HG03521 (cell line): ENCODE measurements around the gene BBLN.
A peak's percentile ranks its signal among the peaks of the same experiment; 100 is the strongest.

Experiments
- ATAC-seq: cut with Tn5 transposase; IDR thresholded peaks from one replicate; pipeline ENCODE4 v1.9.1; 2021; ENCODE audit warnings: mild to moderate bottlenecking, moderate library complexity; ENCODE audit not compliant: unreplicated experiment

Gene BBLN

DNA sequence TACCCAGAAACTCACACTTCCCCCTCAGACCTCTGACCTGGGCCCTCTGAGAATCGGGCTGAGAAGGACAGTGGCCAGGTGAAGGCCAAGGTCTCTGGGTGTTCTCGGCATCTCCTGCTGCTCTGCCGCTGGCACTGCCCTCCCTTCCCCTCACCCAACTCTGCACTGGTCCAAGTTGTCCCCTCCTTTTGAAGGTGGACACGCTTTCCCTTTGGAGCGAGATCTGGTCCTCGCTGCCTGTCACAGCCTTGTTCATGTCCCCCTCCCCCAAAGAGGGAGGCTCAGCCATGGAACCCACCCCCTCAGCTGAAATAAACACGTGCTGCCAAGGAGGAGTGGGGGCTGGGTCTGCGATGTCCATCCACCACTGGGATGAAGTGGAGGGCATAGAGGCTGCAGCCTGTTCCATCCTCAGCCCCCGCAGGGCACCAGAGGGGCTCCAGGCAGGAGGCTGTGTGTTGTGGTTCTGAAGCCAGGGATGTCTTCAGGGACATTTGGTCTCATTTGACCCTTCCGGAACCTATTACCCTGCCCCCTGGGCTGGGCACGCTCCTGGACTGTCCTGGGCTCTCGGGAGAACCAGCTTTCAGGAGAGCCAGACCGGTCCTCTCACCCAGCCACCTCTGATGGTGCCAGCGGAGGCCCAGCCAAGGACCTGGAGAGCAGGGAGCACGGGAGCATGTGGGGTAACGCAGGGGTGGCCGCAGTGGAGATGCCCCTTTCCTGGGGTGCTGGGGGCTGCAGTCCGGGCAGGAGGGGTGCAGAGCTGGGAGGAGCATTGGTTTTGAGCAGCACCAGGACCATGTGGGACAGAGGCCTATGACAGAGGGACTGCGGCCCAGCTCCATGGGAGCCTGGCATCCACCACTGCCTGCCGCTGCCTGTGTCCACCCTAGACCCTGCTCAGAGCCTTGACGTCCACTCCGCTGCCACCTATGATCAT lies 15.6 kb upstream of the BBLN start:
- ATAC-seq = no peak

GRCh38 chr9:128145536-128145935 lies 14.5 kb upstream of the BBLN start:
- ATAC-seq = no peak

DNA sequence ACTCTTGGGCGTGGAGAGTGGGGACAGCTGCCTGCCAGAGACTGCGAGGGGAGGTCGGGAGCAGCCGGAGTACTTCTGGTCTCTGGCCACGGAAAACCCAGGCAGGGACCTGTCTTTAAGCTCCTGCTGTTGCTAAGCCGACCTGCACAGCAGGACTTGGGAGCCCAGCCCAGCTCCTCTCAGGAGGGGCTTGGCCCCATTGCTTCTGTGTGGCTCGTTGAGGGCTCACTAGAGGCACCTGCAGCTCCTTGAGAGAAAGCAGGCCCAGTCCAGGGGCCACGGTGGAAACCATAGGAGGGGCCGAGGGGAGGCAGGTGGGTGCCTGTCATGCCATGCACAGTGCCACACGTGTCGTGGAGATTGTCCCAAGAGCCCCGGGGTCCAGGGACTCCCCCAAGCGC lies 14.1 kb upstream of the BBLN start:
- ATAC-seq = no peak

GRCh38 chr9:128146591-128147120 lies 13.4 kb upstream of the BBLN start:
- no peak for ATAC-seq

GRCh38 chr9:128148509-128149000 lies 11.5 kb upstream of the BBLN start:
- no peak for ATAC-seq

DNA sequence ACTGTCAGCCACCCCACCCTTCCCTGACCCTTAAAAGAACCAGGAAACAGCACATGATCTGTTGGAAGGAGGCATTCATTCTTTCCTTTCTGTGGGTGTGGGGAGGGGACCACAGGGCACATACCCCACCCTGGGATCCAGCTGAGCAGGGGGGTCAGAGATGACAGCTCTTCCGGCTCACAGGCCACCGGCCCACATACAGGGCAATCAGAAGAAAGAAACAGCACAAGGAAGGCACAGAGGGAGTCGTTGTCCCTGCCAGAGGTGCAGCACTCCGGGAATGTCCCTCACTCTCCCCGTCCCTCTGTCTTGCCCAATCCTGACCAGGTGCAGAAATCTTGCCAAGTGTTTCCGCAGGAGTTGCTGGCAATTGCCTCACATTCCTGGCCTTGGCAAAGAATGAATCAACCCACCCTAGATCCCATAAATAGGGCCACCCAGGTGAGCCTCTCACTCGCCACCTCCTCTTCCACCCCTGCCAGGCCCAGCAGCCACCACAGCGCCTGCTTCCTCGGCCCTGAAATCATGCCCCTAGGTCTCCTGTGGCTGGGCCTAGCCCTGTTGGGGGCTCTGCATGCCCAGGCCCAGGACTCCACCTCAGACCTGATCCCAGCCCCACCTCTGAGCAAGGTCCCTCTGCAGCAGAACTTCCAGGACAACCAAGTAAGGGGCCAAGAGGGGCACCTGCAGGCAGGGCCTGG lies 10.9 kb upstream of the BBLN start, which contains the start of gene LCN2:
Gene LCN2 (plus strand): TSS at position 453 of the 701 bp plus-strand sequence. CDS start 73 bp downstream, at position 526.
- no peak for ATAC-seq

DNA sequence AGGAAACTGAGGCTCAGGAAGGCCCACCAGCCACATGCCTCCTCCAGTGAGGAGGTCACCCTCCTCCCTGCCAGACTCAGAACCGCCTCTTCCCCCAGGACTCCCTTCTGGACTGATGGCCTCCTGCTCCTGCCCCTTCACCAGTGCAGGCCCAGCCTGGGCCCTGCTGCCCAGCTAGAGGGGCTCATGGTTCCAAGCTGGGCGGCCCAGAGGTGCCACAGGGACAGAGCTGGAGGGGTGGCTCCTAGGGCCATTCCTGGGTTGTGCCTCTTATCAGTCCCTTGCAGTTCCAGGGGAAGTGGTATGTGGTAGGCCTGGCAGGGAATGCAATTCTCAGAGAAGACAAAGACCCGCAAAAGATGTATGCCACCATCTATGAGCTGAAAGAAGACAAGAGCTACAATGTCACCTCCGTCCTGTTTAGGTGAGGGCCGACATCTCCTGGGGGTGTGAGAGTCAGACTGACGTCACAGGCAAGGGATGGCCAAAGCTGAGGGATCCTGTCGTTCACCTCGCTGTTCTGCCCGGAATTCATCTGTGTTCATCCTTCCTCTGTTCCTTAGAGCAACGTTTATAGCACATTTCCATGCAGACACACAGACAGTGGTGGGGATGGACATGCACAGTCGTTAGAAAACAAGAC lies 10.0 kb upstream of the BBLN start:
- no peak for ATAC-seq

DNA sequence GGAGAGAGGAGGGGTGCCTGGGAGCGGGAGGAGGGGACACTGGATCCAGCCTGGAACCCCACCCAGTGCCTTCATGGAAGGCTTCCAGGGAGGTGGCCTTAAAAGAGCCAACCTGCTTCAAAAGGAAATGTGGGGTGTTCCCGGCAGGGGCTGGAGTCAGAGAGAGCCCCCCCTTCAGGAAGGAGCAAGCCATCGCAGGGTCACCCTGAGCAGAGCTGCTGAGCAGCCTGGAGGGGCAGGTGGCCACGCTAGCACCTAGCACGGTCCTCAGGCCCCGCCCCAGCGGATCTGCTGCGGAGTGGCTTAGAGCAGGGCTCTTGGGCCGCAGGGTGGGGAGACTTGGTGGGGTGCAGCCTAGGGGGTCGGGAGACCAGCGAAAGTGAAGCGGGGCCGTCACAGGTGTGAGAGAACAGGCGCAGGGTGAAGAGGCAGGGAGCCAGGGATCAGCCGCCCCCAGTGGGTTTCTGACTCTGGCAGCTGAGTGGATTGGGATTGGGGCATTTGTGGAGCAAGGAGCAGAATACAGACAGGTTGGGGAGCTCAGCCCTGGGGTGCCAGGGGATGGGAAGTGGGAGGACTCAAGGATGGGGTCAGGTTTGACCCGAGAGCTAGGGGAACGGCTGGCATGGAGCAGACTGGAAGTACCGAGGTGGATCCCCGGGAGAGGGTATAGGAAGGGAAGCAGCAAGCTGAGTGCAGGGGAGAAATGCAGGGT lies 9.3 kb upstream of the BBLN start:
- ATAC-seq = no peak

GRCh38 chr9:128151309-128152132 lies 8.5 kb upstream of the BBLN start:
- no peak for ATAC-seq

GRCh38 chr9:128152133-128153059 lies 7.7 kb upstream of the BBLN start:
- ATAC-seq = no peak

DNA sequence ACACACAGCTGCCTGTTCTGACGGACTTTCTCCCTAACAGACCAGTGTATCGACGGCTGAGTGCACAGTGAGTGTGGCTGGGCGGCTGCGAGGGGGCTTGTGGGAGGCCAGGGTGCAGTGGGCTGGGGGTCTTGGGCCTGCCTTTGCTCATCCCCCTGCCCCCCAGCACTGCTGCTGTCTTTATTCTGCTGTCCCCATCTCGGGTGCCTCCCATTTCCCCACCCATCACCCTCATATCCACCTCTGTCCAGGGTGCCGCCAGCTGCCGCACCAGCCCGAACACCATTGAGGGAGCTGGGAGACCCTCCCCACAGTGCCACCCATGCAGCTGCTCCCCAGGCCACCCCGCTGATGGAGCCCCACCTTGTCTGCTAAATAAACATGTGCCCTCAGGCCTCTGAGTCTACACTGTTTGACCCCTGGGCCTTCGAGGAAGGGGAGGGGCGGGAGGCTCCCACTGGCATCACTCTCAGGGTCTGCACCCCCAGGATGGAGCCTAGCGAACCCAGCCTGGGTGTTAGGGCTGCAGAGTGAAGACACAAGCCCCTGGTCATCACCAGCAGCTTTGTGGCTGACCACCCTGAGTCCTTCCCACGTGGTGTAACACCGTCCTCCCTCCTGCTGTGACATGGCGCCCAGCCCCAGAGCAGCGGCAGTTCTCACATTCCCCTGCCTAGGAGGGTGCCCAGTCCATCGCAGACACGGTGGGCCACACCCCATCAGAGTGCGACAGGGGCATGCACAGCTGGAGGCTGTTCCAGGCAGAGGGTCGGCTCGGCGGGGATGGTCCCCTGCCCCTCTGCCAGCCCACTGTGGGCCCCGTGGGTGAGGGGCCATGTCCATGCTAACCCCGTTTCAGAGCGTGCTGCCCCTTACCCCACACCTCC lies 6.8 kb upstream of the BBLN start:
- no peak for ATAC-seq

DNA sequence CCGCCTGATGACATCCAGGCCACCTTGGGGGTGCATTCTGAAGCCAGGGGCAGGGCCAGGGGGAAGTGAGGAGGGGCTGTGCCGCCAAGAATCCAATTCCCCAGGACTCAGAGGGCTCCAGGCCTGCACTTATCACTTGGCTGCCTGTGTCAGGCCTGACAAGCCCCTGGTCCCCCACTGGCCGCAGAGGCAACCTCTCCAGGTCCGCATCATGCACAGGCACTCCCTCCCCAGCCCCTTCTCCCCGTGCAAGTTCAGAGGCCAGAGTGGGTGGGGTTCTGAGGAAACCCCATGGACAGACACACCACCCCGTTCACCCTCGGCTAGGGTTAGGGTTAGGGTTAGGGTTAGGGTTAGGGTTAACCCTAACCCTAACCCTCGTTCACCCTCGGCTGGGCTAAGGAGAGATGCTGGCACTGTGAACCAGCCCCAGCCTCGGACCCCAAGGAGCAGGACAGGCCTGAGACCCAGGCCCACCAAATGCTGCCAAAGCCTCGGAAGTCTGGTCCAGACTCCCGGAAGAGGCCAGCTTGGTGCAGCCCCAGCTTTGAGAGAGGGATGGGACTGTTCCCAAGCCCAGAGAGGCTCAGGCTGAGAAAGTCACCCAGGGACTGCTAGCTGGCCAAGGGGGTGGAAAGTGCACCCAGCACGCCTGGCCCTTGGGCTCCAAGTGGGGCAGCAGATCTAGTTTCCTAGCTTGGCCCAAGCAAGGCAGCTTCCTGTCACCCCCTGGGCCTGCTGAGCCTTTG lies 5.9 kb upstream of the BBLN start:
- no peak for ATAC-seq

- no peak for ATAC-seq
Measured at GRCh38 chr9:128155736-128156500, 4.1 kb upstream of the BBLN start.

GRCh38 chr9:128159522-128159783 lies 612 bp upstream of the BBLN start:
- ATAC-seq = no peak

DNA sequence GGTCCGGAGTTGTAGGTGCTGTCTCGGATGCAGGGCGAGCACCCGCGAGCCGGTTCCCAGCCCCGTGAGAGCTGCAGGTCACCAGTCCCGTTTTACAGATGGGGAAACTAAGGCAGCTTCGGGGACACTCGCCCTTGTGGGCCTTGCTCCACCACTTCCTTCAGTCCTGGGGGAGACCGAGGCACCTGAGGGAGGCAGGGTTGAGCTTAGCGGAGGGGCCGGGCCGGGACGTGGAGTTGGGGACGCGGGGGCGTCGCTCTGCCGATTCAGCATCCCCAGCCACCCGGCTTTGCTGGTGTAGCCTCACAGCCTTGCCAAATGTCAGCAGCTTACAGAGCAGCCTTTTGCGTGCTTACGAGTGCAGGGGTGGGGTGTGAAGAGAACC lies 530 bp downstream of the BBLN start:
- ATAC-seq = peak; percentile 9

- ATAC-seq = no peak
Measured at GRCh38 chr9:128161215-128161902, 1.3 kb downstream of the BBLN start.
